GM04503 (cell line): Measurements from ENCODE around the gene SHISA4.

Experiments
- DNase-seq: peaks from one replicate; pipeline ENCODE4 v3.0.0-alpha.2; 2012; ENCODE audit warnings: low read depth

SHISA4 gene

GRCh38 chr1:201882665-201883132, 6.0 kb upstream of the SHISA4 start:
- peak; percentile 69 for DNase-seq

- no peak for DNase-seq
These were observed 5.4 kb upstream of the SHISA4 start for GRCh38 chr1:201883266-201883665.

GRCh38 chr1:201883786-201884185, 4.9 kb upstream of the SHISA4 start:
- no peak for DNase-seq

- no peak for DNase-seq
These were observed 4.3 kb upstream of the SHISA4 start for GRCh38 chr1:201884425-201884824.

- no peak for DNase-seq
These were observed 3.1 kb upstream of the SHISA4 start for GRCh38 chr1:201885531-201886075.

- no peak for DNase-seq
These were observed 2.4 kb upstream of the SHISA4 start for GRCh38 chr1:201886103-201886885.

GRCh38 chr1:201887116-201887866, 1.4 kb upstream of the SHISA4 start:
- no peak for DNase-seq

GRCh38 chr1:201889090-201889968, 631 bp downstream of the SHISA4 start:
- no peak for DNase-seq

GRCh38 chr1:201890223-201890622, 1.5 kb downstream of the SHISA4 start:
- no peak for DNase-seq

- DNase-seq, result no peak
These were observed 2.2 kb downstream of the SHISA4 start for GRCh38 chr1:201890806-201891450.

GRCh38 chr1:201891451-201892045, 2.9 kb downstream of the SHISA4 start:
- DNase-seq, result no peak

- no peak for DNase-seq
These were observed 3.5 kb downstream of the SHISA4 start for GRCh38 chr1:201892211-201892610.

GRCh38 chr1:201893431-201893830, 4.7 kb downstream of the SHISA4 start:
- no peak for DNase-seq

- DNase-seq, result no peak
These were observed 5.8 kb downstream of the SHISA4 start for GRCh38 chr1:201894343-201895119.

- no peak for DNase-seq
These were observed 6.5 kb downstream of the SHISA4 start for GRCh38 chr1:201895120-201895665.

- no peak for DNase-seq
These were observed 7.5 kb downstream of the SHISA4 start for GRCh38 chr1:201895913-201896807.

- no peak for DNase-seq
These were observed 8.3 kb downstream of the SHISA4 start for GRCh38 chr1:201896951-201897391.

- no peak for DNase-seq
These were observed 9.7 kb downstream of the SHISA4 start for GRCh38 chr1:201898240-201898894.
